GM12874 (cell line): Measurements from ENCODE around the gene ZNF586.

Experiments
- TF ChIP-seq, protein P1 (sequence below): IDR thresholded peaks from 2 replicates; pipeline ENCODE4 v1.5.1; 2011; ENCODE audit warnings: low read depth, mild to moderate bottlenecking, control low read depth, low read length, moderate library complexity; ENCODE audit not compliant: insufficient read depth

The ZNF586 gene

DNA sequence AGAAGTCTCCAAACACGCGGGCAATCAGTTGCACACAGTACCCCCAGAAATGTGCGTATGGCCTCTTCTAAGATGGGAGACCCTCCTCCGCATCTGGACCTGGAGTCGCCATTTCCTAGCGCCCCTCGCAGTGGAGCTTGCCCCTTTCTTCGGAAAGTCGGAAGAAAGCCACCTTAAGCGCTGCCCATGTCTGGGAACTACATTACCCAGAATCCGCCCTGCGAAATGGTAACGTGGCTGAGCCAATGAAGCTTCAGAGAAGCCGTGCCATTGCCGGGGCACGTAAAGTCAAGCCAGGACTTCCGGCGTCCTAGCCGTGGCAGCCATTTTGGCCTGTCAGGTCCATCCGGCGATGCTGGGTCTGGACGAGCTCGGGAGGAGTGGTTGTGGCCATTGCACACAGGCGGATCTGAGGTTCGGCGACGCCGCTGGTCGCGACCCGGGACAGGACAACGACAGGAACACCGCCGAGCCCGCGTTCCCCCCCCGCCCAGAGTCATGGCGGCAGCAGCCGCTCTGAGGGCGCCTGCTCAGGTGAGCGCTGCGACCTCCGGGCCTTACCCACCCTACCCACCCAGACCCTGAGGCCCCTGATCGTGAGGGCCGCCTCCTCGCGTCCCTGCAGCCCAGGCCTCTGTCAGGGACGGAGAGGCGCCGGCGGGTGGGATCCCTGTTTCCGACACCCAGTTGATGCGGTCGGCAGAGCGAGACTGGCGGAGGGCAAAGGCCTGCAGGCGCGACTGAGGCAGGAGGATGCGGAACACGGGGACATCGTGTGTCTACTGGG, at the start of gene ZNF586:
Gene ZNF586, plus strand, starts transcription at position 332 of the 787 bp plus-strand sequence. Its CDS starts 167 bp downstream, at position 499.
- TF ChIP-seq, protein P1, sequence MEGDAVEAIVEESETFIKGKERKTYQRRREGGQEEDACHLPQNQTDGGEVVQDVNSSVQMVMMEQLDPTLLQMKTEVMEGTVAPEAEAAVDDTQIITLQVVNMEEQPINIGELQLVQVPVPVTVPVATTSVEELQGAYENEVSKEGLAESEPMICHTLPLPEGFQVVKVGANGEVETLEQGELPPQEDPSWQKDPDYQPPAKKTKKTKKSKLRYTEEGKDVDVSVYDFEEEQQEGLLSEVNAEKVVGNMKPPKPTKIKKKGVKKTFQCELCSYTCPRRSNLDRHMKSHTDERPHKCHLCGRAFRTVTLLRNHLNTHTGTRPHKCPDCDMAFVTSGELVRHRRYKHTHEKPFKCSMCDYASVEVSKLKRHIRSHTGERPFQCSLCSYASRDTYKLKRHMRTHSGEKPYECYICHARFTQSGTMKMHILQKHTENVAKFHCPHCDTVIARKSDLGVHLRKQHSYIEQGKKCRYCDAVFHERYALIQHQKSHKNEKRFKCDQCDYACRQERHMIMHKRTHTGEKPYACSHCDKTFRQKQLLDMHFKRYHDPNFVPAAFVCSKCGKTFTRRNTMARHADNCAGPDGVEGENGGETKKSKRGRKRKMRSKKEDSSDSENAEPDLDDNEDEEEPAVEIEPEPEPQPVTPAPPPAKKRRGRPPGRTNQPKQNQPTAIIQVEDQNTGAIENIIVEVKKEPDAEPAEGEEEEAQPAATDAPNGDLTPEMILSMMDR, result no peak

DNA sequence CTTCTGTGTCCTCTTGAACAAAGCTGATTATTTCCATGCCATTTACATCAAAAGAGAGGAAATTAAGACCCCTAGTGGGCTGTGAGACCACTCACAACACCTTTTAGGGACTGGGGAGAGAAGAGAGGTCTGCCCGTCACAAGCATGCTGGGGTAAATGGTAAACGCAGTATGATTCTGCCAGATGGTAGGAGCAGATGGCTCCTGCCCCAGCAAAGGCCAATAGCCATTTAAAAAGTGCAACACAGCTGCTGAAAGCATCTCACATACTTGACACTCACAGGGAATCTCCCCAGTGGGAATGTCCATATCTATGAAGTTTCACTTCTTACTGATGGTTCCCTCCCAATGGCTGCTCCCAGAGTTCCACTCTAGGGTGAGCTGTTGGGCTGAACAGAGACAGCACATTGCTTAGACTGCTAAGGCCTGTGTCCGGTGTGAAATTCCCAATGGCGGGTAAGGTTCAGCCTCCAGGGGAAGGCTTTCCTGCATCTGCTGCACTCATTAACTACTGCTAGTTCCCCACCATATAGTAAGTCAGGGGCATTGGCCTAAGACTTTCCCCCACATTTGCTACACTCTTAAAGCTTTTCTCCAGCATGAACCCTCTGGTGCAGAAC, 49.5 kb upstream of the ZNF586 start:
- TF ChIP-seq, protein P1, result no peak

DNA sequence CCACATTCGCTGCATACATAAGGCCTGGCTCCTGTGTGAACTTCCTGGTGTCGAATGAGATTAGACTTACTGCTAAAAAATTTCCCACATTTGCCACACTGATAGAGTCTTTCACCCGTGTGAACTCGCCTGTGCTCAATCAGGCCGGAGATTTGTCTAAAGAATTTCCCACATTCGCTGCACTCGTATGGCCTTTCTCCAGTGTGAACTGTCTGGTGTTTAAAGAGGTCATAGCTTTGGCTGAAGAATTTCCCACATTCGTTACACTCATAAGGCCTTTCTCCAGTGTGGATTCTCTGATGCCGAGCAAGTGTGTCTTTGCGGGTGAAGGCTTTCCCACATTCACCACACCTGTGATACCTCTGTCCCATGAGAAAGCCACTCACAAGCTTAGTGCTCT, 48.6 kb upstream of the ZNF586 start:
- TF ChIP-seq, protein P1, result no peak

DNA sequence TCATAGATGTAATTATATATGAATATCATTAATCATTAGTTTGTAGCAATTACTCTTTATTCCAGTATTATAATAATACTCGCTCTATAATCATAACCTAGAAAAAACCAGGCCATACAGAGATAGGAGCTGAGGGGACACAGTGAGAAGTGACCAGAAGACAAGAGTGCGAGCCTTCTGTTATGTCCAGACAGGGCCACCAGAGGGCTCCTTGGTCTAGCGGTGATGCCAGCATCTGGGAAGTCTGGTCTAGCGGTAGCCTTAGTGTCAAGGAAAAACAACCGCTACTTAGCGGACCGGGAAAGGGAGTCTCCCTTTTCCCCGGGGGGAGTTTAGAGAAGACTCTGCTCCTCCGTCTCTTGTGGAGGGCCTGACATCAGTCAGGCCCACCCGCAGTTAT, 31.2 kb upstream of the ZNF586 start:
- TF ChIP-seq, protein P1, result peak; percentile 25; the same call in 1 of the 2 replicates

DNA sequence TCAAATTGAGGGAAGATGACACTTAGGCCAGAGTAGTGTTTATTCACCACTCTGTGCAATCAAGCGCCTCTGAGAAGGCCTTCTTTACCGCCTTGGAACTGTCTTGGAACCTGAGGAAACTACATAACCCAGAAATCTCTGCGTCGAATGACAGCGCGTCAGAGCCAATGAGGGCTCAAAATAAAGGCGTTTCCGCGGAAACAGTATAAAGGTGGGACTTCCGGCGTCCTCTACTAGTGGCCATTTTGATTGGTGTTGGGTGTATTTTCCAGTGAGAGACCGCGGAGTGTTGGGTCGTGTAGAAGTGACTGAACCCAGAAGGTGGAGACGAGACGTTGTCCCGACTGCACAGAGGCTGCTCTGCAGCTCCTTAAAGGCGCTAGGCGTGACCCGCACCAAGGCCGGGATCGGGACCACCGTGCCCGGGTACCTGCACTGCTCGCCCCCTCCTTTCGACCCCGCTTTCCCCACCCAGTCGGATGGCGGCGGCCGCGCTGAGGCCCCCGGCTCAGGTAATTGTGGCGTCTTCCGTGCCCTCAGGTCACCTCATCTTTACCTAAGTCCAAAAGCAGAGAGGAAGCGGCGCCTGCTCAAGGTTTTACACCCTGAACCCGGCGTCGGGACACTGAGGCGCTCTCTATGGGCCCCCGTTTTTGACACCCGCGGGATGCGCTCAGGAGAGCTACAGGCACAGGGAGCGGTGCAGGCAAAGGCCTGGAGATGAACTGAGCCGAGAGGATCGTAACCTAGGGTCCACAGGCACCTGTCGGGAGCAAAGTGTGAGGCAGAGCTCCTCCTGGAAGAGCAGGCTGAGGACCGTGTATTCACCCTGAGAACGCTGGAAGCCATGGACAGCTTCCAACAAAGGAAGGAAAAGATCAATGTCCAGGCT, 22.6 kb upstream of the ZNF586 start, which contains the start of gene ZNF776:
Gene ZNF776, plus strand, starts transcription at position 236 of the 892 bp plus-strand sequence. Its CDS starts 244 bp downstream, at position 480.
- TF ChIP-seq, protein P1, result no peak

DNA sequence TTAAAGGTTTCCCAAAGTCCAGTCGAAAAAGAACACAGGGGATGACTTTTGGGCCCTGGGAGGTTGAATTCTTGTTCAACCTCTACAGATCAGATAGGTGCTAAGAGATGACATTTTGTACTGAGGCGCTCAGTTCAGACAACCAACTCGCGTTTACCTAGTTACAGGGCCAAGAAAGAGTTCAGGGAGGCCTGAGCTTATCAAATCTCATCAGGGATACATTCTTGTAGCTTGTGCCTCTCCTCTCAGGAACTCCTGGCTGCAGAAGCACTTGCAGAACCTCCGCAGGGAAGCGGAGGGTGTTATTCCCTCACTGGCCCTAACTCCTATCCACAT, 22.0 kb upstream of the ZNF586 start:
- TF ChIP-seq, protein P1, result no peak

DNA sequence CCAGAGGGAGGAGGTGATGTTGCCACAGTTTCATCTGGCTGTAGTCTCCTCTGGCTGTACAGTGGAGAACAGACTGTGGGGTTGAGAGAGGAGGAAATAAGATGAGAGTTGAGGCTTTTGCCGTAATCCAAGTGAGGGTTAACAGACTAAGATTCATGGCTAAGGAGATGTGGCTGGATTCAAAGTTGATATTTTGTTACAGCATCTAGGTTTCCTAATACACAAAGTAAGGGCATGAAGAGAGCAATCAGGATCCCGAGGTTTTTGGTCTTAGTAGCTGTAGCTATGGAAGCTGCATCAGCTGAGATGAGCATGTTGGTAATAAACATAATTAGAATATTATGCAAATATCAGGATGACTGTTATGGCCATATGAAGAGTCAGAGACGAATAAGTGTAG, 21.4 kb upstream of the ZNF586 start:
- TF ChIP-seq, protein P1, result no peak
